H1 (cell line): ENCODE data around the gene NOTCH2. TPM values are rescaled to one million over a fixed set of nuclear protein-coding genes. Genes with fewer than 3 reads are reported as not detected.

ENCODE experiments used
- CBX8 ChIP-seq: fragments of 300-800, 300-1000 bp; sonication (generic); IDR thresholded peaks from 2 replicates; pipeline ENCODE4 v1.7.1; 2016; ENCODE audit warnings: low read depth, low read length, borderline replicate concordance
- MAX ChIP-seq: IDR thresholded peaks from 2 replicates; pipeline ENCODE4 v1.6.1; 2012; ENCODE audit warnings: inconsistent platforms
- SP1 ChIP-seq: IDR thresholded peaks from 2 replicates; pipeline ENCODE4 v1.6.1; 2011; ENCODE audit warnings: low read depth, low read length
- polyA plus RNA-seq, 7 experiments: library from polyadenylated mRNA; depleted of rRNA in 3 of 7; stranded (reverse) in 5 of 7; unstranded in 2 of 7; fragments of >200 nt in 5 of 7; fragments of 200-250 nt in 2 of 7; gene quantifications; 1 replicate in 5 of 7; 2 replicates in 1 of 7; 4 replicates in 1 of 7; pipeline versions ENCODE4 v1.2.1 to v1.2.3, GENCODE V29; 2011 to 2013; ENCODE audit warnings: missing spikeins in 2 of 7, mixed read lengths in 2 of 7
- total RNA-seq: library from RNA; stranded (reverse); fragmentation: NEBNext Ultra II Directional; extraction: Animal tissue kit (Norgen Biotek cat#: 25700); gene quantifications from 2 replicates; pipeline ENCODE4 v1.2.1, GENCODE V29; 2021

The NOTCH2 gene
- total and polyA plus RNA-seq, 2 of the 8 experiments (the other 6 are each of a cell fraction or from before 2014, with no cell fraction given), result 17.7 to 63.0 TPM

DNA sequence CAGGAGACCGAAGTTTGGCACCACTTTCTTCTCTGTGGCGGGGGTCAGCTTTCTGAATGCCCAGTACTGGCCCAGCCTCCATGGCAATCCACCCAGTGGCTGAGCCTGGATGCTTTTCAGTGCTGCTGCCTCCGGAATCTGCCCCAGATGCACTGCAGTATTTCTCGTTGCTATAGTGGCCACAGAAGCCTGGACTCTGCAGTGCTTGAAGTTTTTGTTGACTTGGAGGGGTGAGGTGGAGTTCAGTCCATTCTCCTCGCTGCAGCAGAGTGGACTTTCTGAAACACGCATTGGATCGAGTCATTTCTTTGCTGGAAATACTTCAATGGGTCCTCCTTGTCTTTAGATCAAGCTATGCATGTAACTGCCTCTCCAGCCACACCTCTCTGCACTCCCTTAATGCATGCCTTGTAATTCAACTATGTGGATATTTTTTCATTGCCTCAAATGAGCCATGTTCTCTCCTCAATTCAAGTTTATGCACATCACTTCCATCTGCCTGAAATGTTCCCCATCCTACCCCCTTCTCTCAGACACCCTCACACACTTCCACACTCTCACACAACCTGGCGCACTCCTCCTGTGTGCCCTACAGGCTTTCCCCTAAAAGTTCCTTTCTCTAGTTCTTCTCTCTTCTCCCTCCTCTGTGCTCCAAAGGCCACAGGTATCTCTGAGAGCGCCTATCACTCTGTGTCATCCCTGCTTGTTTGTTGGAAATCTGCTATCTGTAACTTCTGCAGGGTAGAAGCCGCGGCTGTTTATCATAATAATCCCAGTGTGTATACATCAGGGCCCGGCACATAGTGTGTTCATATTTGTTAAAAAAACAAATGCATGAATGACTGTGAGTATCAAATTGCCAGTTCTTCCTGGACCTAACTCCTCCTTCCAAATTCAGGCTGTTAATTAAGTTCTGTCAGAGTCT, 189.7 kb downstream of the NOTCH2 start (continued):
- TF ChIP-seq MAX (no peak), SP1 (no peak), CBX8 (no peak)
